Endothelial cell of umbilical vein (primary cell): ENCODE results near the gene RAN.

ENCODE experiments used
- CTCF ChIP-seq, 2 donors: IDR thresholded peaks; 1 replicate in 1 of 2; 2 replicates in 1 of 2; pipeline ENCODE4 v1.5.1; 2011; ENCODE audit warnings: low read length in 2 of 2, mild to moderate bottlenecking in 2 of 2, moderate library complexity in 2 of 2, control low read depth in 1 of 2, inconsistent platforms in 1 of 2, low read depth in 1 of 2; ENCODE audit not compliant: insufficient read depth in 1 of 2; ENCODE audit errors: extremely low read depth in 1 of 2
- EZH2 ChIP-seq: IDR thresholded peaks from 2 replicates; pipeline ENCODE4 v1.6.1; 2012; ENCODE audit warnings: borderline replicate concordance, low read depth, mild to moderate bottlenecking, moderate library complexity, low read length, inconsistent platforms; ENCODE audit not compliant: severe bottlenecking

- TF ChIP-seq CTCF (IDR thresholded peaks at IDR 0.05; ENCODE audit: extremely low read depth in 1 of 2, insufficient read depth in 1 of 2, low read depth in 1 of 2, low read length in 2 of 2) = no peak
- TF ChIP-seq EZH2 = no peak
Measured at GRCh38 chr12:130832561-130833209, 39.2 kb upstream of the RAN start.
